A673 (cell line): ENCODE results near the gene PCNX1. TPM values are rescaled to one million over a fixed set of nuclear protein-coding genes. Genes with fewer than 3 reads are reported as not detected.
"Not testable (repeated sequence)": the region's sequence is repeated elsewhere in the genome, so short reads cannot be mapped to it uniquely, and the experiment has no call there.

Source experiments
- BruUV-seq: library from RNA; stranded (reverse); fragments of 400-500 nt; replicated peaks from 2 replicates; lab custom pipeline; 2021; lab: Mats Ljungman, UMichigan
- CTCF ChIA-PET: fragments of 300-600 bp; sonication (Branson Sonifier 250); formaldehyde crosslinking; loops from one replicate; lab custom pipeline; 2022; ENCODE audit warnings: antibody characterized with exemption; lab: Charles Lee
- POLR2A ChIA-PET: fragments of 300-600 bp; sonication (Branson Sonifier 250); formaldehyde crosslinking; loops from one replicate; lab custom pipeline; 2022; ENCODE audit warnings: antibody characterized with exemption; ENCODE audit not compliant: low non-redundant PET; lab: Charles Lee
- DNase-seq: peaks from one replicate; pipeline ENCODE4 v3.0.0-alpha.2; 2015; ENCODE audit warnings: low spot score
- H3K27ac ChIP-seq: fragments of 200-600 bp; sonication (generic); 2 replicates; pipeline ENCODE4 v1.5.1; 2016; ENCODE audit warnings: mixed run types, low read depth, mild to moderate bottlenecking, mixed read lengths, antibody characterized with exemption, low read length; ENCODE audit not compliant: poor library complexity, severe bottlenecking
- H3K27me3 ChIP-seq: fragments of 200-600 bp; sonication (generic); replicated peaks from 2 replicates; pipeline ENCODE4 v1.6.1; 2017; ENCODE audit warnings: mixed run types, low read depth, mild to moderate bottlenecking, mixed read lengths, antibody characterized with exemption, low read length; ENCODE audit not compliant: insufficient read depth, poor library complexity
- H3K36me3 ChIP-seq: fragments of 200-600 bp; sonication (generic); 2 replicates; pipeline ENCODE4 v1.6.1; 2016; ENCODE audit warnings: mixed run types, mild to moderate bottlenecking, mixed read lengths, antibody characterized with exemption, low read length; ENCODE audit not compliant: insufficient read depth, poor library complexity, severe bottlenecking
- H3K4me1 ChIP-seq: fragments of 200-600 bp; sonication (generic); 2 replicates; pipeline ENCODE4 v1.6.1; 2017; ENCODE audit warnings: mixed run types, mild to moderate bottlenecking, mixed read lengths, antibody characterized with exemption, low read length; ENCODE audit not compliant: insufficient read depth, poor library complexity, severe bottlenecking
- H3K4me3 ChIP-seq: fragments of 200-600 bp; sonication (generic); 2 replicates; pipeline ENCODE4 v1.5.1; 2016; ENCODE audit warnings: low read depth, mixed run types, mild to moderate bottlenecking, mixed read lengths, low read length; ENCODE audit not compliant: poor library complexity, severe bottlenecking
- H3K9me3 ChIP-seq: fragments of 200-600 bp; sonication (generic); 2 replicates; pipeline ENCODE4 v1.6.1; 2016; ENCODE audit warnings: mixed run types, low read depth, mild to moderate bottlenecking, mixed read lengths, antibody characterized with exemption, low read length; ENCODE audit not compliant: poor library complexity, severe bottlenecking
- CTCF ChIP-seq: fragments of 300-800, 200-600 bp; sonication (generic); conservative IDR thresholded peaks from 2 replicates; pipeline ENCODE4 v1.5.1; 2017; ENCODE audit warnings: low read depth, mild to moderate bottlenecking, antibody characterized with exemption, low read length, moderate library complexity, mixed read lengths
- EZH2 ChIP-seq: fragments of 200-600 bp; sonication (generic); IDR thresholded peaks from 2 replicates; pipeline ENCODE4 v1.6.1; 2017; ENCODE audit warnings: borderline replicate concordance, low read depth, mild to moderate bottlenecking, mixed read lengths, antibody characterized with exemption, low read length; ENCODE audit not compliant: poor library complexity, severe bottlenecking
- intact Hi-C: fragments of 100-400 bp; cut with micrococcal nuclease; formaldehyde crosslinking; loops from one replicate; pipeline ENCODE4 v1.10.0; 2022; ENCODE audit not compliant: unreplicated experiment
- total RNA-seq: library from RNA; stranded (reverse); gene quantifications from 2 replicates; pipeline ENCODE4 v1.2.3, GENCODE V29; 2021

PCNX1 gene
- total RNA-seq, 1 experiment from 2014 or later: 60.7 TPM

DNA sequence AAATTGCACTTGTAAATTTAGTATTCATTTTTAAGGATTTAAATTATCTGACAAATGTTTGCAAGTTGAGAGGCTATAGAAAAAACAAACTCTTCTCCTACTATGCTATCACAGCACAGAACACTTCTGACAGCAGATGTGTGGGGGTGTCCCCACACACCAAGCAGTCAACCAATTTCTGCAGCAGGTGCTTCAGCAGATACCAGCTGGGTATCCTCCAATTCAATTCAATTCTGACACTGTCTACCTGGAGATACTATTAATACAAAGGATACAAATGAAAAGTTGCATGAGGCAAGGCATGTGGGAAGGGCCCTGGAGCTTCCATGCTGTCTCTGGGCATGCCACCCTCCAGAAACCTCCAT is 35.1 kb downstream of the PCNX1 start:
- CTCF ChIA-PET: no interaction called here
- BruUV-seq: no TSS peak
- H3K36me3 ChIP-seq: peaks cover 13% of the 10 kb centered on the region
- no peak overlapping the region for H3K4me3 ChIP-seq
- intact Hi-C loops: no loop called here
- H3K27me3 ChIP-seq: no peaks in the 10 kb centered on the region
- no peak for DNase-seq
- peaks cover 40% of the 10 kb centered on the region for H3K9me3 ChIP-seq
- TF ChIP-seq EZH2 (no peak), CTCF (no peak)
- POLR2A ChIA-PET: no interaction called here
- no peak overlapping the region for H3K27ac ChIP-seq
- H3K4me1 ChIP-seq: no peaks in the 10 kb centered on the region

GRCh38 chr14:70942721-70943120 is 35.5 kb downstream of the PCNX1 start:
- POLR2A ChIA-PET, intact Hi-C loops, BruUV-seq, H3K27me3 ChIP-seq, DNase-seq, H3K4me1 ChIP-seq, CTCF ChIA-PET, H3K27ac ChIP-seq, H3K4me3 ChIP-seq: not testable (repeated sequence)
- peaks cover 17% of the 10 kb centered on the region for H3K36me3 ChIP-seq
- peaks cover 44% of the 10 kb centered on the region for H3K9me3 ChIP-seq

GRCh38 chr14:70943838-70944237 is 36.6 kb downstream of the PCNX1 start:
- intact Hi-C loops: no loop called here
- DNase-seq: no peak
- CTCF ChIA-PET: no interaction called here
- H3K27me3 ChIP-seq: no peaks in the 10 kb centered on the region
- peaks cover 49% of the 10 kb centered on the region for H3K9me3 ChIP-seq
- no peaks in the 10 kb centered on the region for H3K4me1 ChIP-seq
- BruUV-seq: no TSS peak
- peaks cover 25% of the 10 kb centered on the region for H3K36me3 ChIP-seq
- no peak overlapping the region for H3K4me3 ChIP-seq
- POLR2A ChIA-PET: no interaction called here
- H3K27ac ChIP-seq: no peak overlapping the region
- TF ChIP-seq CTCF (no peak), EZH2 (no peak)

GRCh38 chr14:70947739-70948138 is 40.5 kb downstream of the PCNX1 start:
- no peaks in the 10 kb centered on the region for H3K4me1 ChIP-seq
- intact Hi-C loops: no loop called here
- no peak for DNase-seq
- POLR2A ChIA-PET: no interaction called here
- H3K36me3 ChIP-seq: peaks cover 51% of the 10 kb centered on the region
- no peak overlapping the region for H3K4me3 ChIP-seq
- no peaks in the 10 kb centered on the region for H3K27me3 ChIP-seq
- H3K27ac ChIP-seq: no peak overlapping the region
- CTCF ChIA-PET: no interaction called here
- no TSS peak for BruUV-seq
- TF ChIP-seq CTCF (no peak), EZH2 (no peak)
- peaks cover 53% of the 10 kb centered on the region for H3K9me3 ChIP-seq
